ENCODE data around the gene CCDC152.

Gene CCDC152

GRCh38 chr5:42787073-42787472 is 30.5 kb downstream of the CCDC152 start:
- Mint-ChIP-seq H3K27ac (ENCODE audit: low read depth) (no peak overlapping the region), H3K4me1 (no peaks in the 10 kb centered on the region), H3K27me3 (no peaks in the 10 kb centered on the region), H3K36me3 (ENCODE audit: insufficient read depth) (no peaks in the 10 kb centered on the region), H3K4me3 (no peak overlapping the region), H3K9me3 (peaks cover 20% of the 10 kb centered on the region)
- DNase-seq (ENCODE audit: low spot score in 2 of 2) (no peak), ATAC-seq (replicated peaks; ENCODE audit: extremely low read depth, poor library complexity, severe bottlenecking) (no peak)

GRCh38 chr5:42787845-42788244 is 31.2 kb downstream of the CCDC152 start:
- peaks cover 20% of the 10 kb centered on the region for H3K9me3 Mint-ChIP-seq

GRCh38 chr5:42791151-42791550 is 34.5 kb downstream of the CCDC152 start:
- H3K36me3 Mint-ChIP-seq (ENCODE audit: insufficient read depth): no peaks in the 10 kb centered on the region
- peaks cover 20% of the 10 kb centered on the region for H3K9me3 Mint-ChIP-seq
- no peak overlapping the region for H3K27ac Mint-ChIP-seq (ENCODE audit: low read depth)
- H3K27me3 Mint-ChIP-seq: no peaks in the 10 kb centered on the region
- ATAC-seq (replicated peaks; ENCODE audit: extremely low read depth, poor library complexity, severe bottlenecking): no peak
- no peaks in the 10 kb centered on the region for H3K4me1 Mint-ChIP-seq
- no peak overlapping the region for H3K4me3 Mint-ChIP-seq
- DNase-seq (ENCODE audit: low spot score in 2 of 2): no peak

More at GRCh38 chr5:42787845-42788244, 31.2 kb downstream of the CCDC152 start:
- no peak for ATAC-seq (replicated peaks; ENCODE audit: extremely low read depth, poor library complexity, severe bottlenecking)
- Mint-ChIP-seq H3K4me1 (no peaks in the 10 kb centered on the region), H3K27ac (ENCODE audit: low read depth) (no peak overlapping the region), H3K27me3 (no peaks in the 10 kb centered on the region), H3K4me3 (no peak overlapping the region), H3K36me3 (ENCODE audit: insufficient read depth) (no peaks in the 10 kb centered on the region)
- no peak for DNase-seq (ENCODE audit: low spot score in 2 of 2)

GRCh38 chr5:42798284-42799240 is 41.9 kb downstream of the CCDC152 start:
- no peak overlapping the region for H3K27ac Mint-ChIP-seq (ENCODE audit: low read depth)
- H3K4me3 Mint-ChIP-seq: no peak overlapping the region
- ATAC-seq (replicated peaks; ENCODE audit: extremely low read depth, poor library complexity, severe bottlenecking): no peak
- H3K4me1 Mint-ChIP-seq: no peaks in the 10 kb centered on the region
- H3K36me3 Mint-ChIP-seq (ENCODE audit: insufficient read depth): peaks cover 4% of the 10 kb centered on the region
- no peaks in the 10 kb centered on the region for H3K9me3 Mint-ChIP-seq
- no peaks in the 10 kb centered on the region for H3K27me3 Mint-ChIP-seq
- DNase-seq (ENCODE audit: low spot score in 2 of 2): no peak

- H3K9me3 Mint-ChIP-seq: no peaks in the 10 kb centered on the region
- H3K36me3 Mint-ChIP-seq (ENCODE audit: insufficient read depth): peaks cover 4% of the 10 kb centered on the region
- no peaks in the 10 kb centered on the region for H3K27me3 Mint-ChIP-seq
- ATAC-seq (replicated peaks; ENCODE audit: extremely low read depth, poor library complexity, severe bottlenecking) (no peak), DNase-seq (ENCODE audit: low spot score in 2 of 2) (no peak)
- H3K4me3 Mint-ChIP-seq: no peak overlapping the region
- H3K4me1 Mint-ChIP-seq: no peaks in the 10 kb centered on the region
- H3K27ac Mint-ChIP-seq (ENCODE audit: low read depth): no peak overlapping the region
These were observed 42.6 kb downstream of the CCDC152 start for GRCh38 chr5:42799241-42799608.

- H3K36me3 Mint-ChIP-seq (ENCODE audit: insufficient read depth): peaks cover 4% of the 10 kb centered on the region
- H3K4me3 Mint-ChIP-seq: no peak overlapping the region
- ATAC-seq (replicated peaks; ENCODE audit: extremely low read depth, poor library complexity, severe bottlenecking) (no peak), DNase-seq (ENCODE audit: low spot score in 2 of 2) (no peak)
- H3K9me3 Mint-ChIP-seq: no peaks in the 10 kb centered on the region
- H3K4me1 Mint-ChIP-seq: no peaks in the 10 kb centered on the region
- H3K27ac Mint-ChIP-seq (ENCODE audit: low read depth): no peak overlapping the region
- no peaks in the 10 kb centered on the region for H3K27me3 Mint-ChIP-seq
These were observed 43.1 kb downstream of the CCDC152 start for GRCh38 chr5:42799668-42800114.

GRCh38 chr5:42800748-42801330 is 44.2 kb downstream of the CCDC152 start:
- H3K36me3 Mint-ChIP-seq (ENCODE audit: insufficient read depth): peaks cover 4% of the 10 kb centered on the region
- no peak overlapping the region for H3K4me3 Mint-ChIP-seq
- no peaks in the 10 kb centered on the region for H3K4me1 Mint-ChIP-seq
- H3K9me3 Mint-ChIP-seq: no peaks in the 10 kb centered on the region
- DNase-seq (ENCODE audit: low spot score in 2 of 2): no peak
- ATAC-seq (replicated peaks; ENCODE audit: extremely low read depth, poor library complexity, severe bottlenecking): no peak
- H3K27ac Mint-ChIP-seq (ENCODE audit: low read depth): no peak overlapping the region
- H3K27me3 Mint-ChIP-seq: no peaks in the 10 kb centered on the region

GRCh38 chr5:42801516-42802166 is 45.0 kb downstream of the CCDC152 start:
- no peaks in the 10 kb centered on the region for H3K27me3 Mint-ChIP-seq
- no peaks in the 10 kb centered on the region for H3K4me1 Mint-ChIP-seq
- no peak overlapping the region for H3K4me3 Mint-ChIP-seq
- H3K27ac Mint-ChIP-seq (ENCODE audit: low read depth): no peak overlapping the region
- no peaks in the 10 kb centered on the region for H3K9me3 Mint-ChIP-seq
- DNase-seq (ENCODE audit: low spot score in 2 of 2): no peak
- ATAC-seq (replicated peaks; ENCODE audit: extremely low read depth, poor library complexity, severe bottlenecking): no peak
- peaks cover 4% of the 10 kb centered on the region for H3K36me3 Mint-ChIP-seq (ENCODE audit: insufficient read depth)

GRCh38 chr5:42804717-42805339 is 48.2 kb downstream of the CCDC152 start:
- no peak for ATAC-seq (replicated peaks; ENCODE audit: extremely low read depth, poor library complexity, severe bottlenecking)
- Mint-ChIP-seq H3K9me3 (no peaks in the 10 kb centered on the region), H3K27me3 (no peaks in the 10 kb centered on the region), H3K4me1 (no peaks in the 10 kb centered on the region), H3K36me3 (ENCODE audit: insufficient read depth) (peaks cover under 1% of the 10 kb centered on the region), H3K27ac (ENCODE audit: low read depth) (no peak overlapping the region), H3K4me3 (no peak overlapping the region)
- DNase-seq (ENCODE audit: low spot score in 2 of 2): no peak

- Mint-ChIP-seq H3K4me1 (no peaks in the 10 kb centered on the region), H3K27ac (ENCODE audit: low read depth) (no peak overlapping the region), H3K4me3 (no peak overlapping the region), H3K27me3 (no peaks in the 10 kb centered on the region), H3K36me3 (ENCODE audit: insufficient read depth) (no peaks in the 10 kb centered on the region), H3K9me3 (no peaks in the 10 kb centered on the region)
- DNase-seq (ENCODE audit: low spot score in 2 of 2): no peak
- ATAC-seq (replicated peaks; ENCODE audit: extremely low read depth, poor library complexity, severe bottlenecking): no peak
These were observed 49.5 kb downstream of the CCDC152 start for GRCh38 chr5:42806004-42806700.

- no peak overlapping the region for H3K27ac Mint-ChIP-seq (ENCODE audit: low read depth)
- no peaks in the 10 kb centered on the region for H3K4me1 Mint-ChIP-seq
- ATAC-seq (replicated peaks; ENCODE audit: extremely low read depth, poor library complexity, severe bottlenecking) (no peak), DNase-seq (ENCODE audit: low spot score in 2 of 2) (no peak)
- no peak overlapping the region for H3K4me3 Mint-ChIP-seq
- no peaks in the 10 kb centered on the region for H3K36me3 Mint-ChIP-seq (ENCODE audit: insufficient read depth)
- H3K9me3 Mint-ChIP-seq: no peaks in the 10 kb centered on the region
- H3K27me3 Mint-ChIP-seq: no peaks in the 10 kb centered on the region
These were observed 50.2 kb downstream of the CCDC152 start for GRCh38 chr5:42806701-42807262.

All from central memory CD8-positive, alpha-beta T cell (primary cell).